HCT116 (cell line): ENCODE measurements around the gene RANBP9. TPM values are rescaled to one million over a fixed set of nuclear protein-coding genes. Genes with fewer than 3 reads are reported as not detected.

Experiments
- ATAC-seq: fragments of 200-7000 bp; cut with Tn5 transposase; 2 replicates; pipeline ENCODE4 v1.9.1; 2020; ENCODE audit warnings: mild to moderate bottlenecking, moderate library complexity
- BruUV-seq: library from RNA; stranded (reverse); fragments of 400-500 nt; replicated peaks from 2 replicates; lab custom pipeline; 2021; lab: Mats Ljungman, UMichigan
- CTCF ChIA-PET: fragments of 300-600 bp; sonication (Branson Sonifier 250); formaldehyde crosslinking; loops from one replicate; lab custom pipeline; 2021; ENCODE audit warnings: antibody characterized with exemption; lab: Charles Lee
- POLR2A ChIA-PET: fragments of 300-600, 350-600 bp; sonication (Branson Sonifier 250); formaldehyde crosslinking; loops from one replicate; lab custom pipeline; 2021; ENCODE audit warnings: antibody characterized with exemption; lab: Charles Lee
- RAD21 ChIA-PET, 2 experiments: fragments of 300-600 bp; sonication (Branson Sonifier 250); formaldehyde crosslinking; loops; one replicate each; lab custom pipeline; 2023; ENCODE audit warnings: low total read pairs in 2 of 2; ENCODE audit not compliant: uncharacterized antibody in 2 of 2, unreplicated experiment in 2 of 2, low non-redundant PET in 1 of 2; lab: Charles Lee
- DNase-seq: peaks from one replicate; pipeline ENCODE4 v3.0.0-alpha.2; 2010; ENCODE audit warnings: low read depth, low spot score
- H2AFZ ChIP-seq: fragments of 200-600 bp; shearing (Covaris generic), sonication (generic); 2 replicates; pipeline ENCODE4 v1.6.1; 2017; ENCODE audit warnings: low read depth, mixed run types, mixed read lengths, antibody characterized with exemption, low read length; ENCODE audit not compliant: poor library complexity, severe bottlenecking
- H3K27ac ChIP-seq: 2 replicates; pipeline ENCODE4 v1.5.1; 2012; ENCODE audit warnings: low read depth, low read length
- H3K27me3 ChIP-seq: fragments of 200-600 bp; sonication (generic); 2 replicates; pipeline ENCODE4 v1.6.1; 2016; ENCODE audit warnings: mixed run types, low read length, mixed read lengths; ENCODE audit not compliant: insufficient read depth
- H3K36me3 ChIP-seq, 2 experiments: fragments of 200-500 bp in 1 of 2; fragments of 200-600 bp in 1 of 2; sonication (Bioruptor generic) in 1 of 2; sonication (generic) in 1 of 2; 2 replicates each; pipeline versions ENCODE4 v1.5.1 to v1.6.1; 2014 to 2016; ENCODE audit warnings: low read length in 2 of 2, inconsistent platforms in 1 of 2, mixed read lengths in 1 of 2, mixed run types in 1 of 2; ENCODE audit not compliant: insufficient read depth in 2 of 2, control insufficient read depth in 1 of 2
- H3K4me1 ChIP-seq, 2 experiments: fragments of 200-600 bp in 1 of 2; sonication (generic) in 1 of 2; 2 replicates each; pipeline versions ENCODE4 v1.5.1 to v1.6.1; 2012 to 2017; ENCODE audit warnings: low read length in 2 of 2, inconsistent platforms in 1 of 2, mild to moderate bottlenecking in 1 of 2, mixed read lengths in 1 of 2, mixed run types in 1 of 2, moderate library complexity in 1 of 2; ENCODE audit not compliant: insufficient read depth in 2 of 2, control insufficient read depth in 1 of 2
- H3K4me2 ChIP-seq: fragments of 200-600 bp; sonication (generic); 2 replicates; pipeline ENCODE4 v1.6.1; 2017; ENCODE audit warnings: mixed run types, low read length, mixed read lengths
- H3K4me3 ChIP-seq, 2 experiments: fragments of 200-600 bp in 1 of 2; sonication (generic) in 1 of 2; replicated peaks in 1 of 2; 2 replicates each; pipeline ENCODE4 v1.5.1; 2011 to 2016; ENCODE audit warnings: low read length in 2 of 2, control low read depth in 1 of 2, low read depth in 1 of 2, mild to moderate bottlenecking in 1 of 2, mixed read lengths in 1 of 2, mixed run types in 1 of 2
- H3K79me2 ChIP-seq: fragments of 200-600 bp; sonication (generic); 2 replicates; pipeline ENCODE4 v1.6.1; 2017; ENCODE audit warnings: mild to moderate bottlenecking, mixed run types, low read length, moderate library complexity, mixed read lengths; ENCODE audit not compliant: insufficient read depth
- H3K9ac ChIP-seq: fragments of 200-600 bp; sonication (generic); 2 replicates; pipeline ENCODE4 v1.6.1; 2016; ENCODE audit warnings: low read length, mixed read lengths
- H3K9me2 ChIP-seq: fragments of 200-600 bp; sonication (generic), shearing (Covaris generic); 2 replicates; pipeline ENCODE4 v1.6.1; 2017; ENCODE audit warnings: mixed run types, mild to moderate bottlenecking, moderate library complexity; ENCODE audit not compliant: insufficient read depth
- H3K9me3 ChIP-seq, 2 experiments: fragments of 200-500 bp in 1 of 2; fragments of 200-600 bp in 1 of 2; sonication (Bioruptor generic) in 1 of 2; sonication (generic) in 1 of 2; 2 replicates each; pipeline ENCODE4 v1.6.1; 2014 to 2017; ENCODE audit warnings: low read length in 2 of 2, mixed read lengths in 2 of 2, inconsistent platforms in 1 of 2, low read depth in 1 of 2, mild to moderate bottlenecking in 1 of 2, mixed run types in 1 of 2, moderate library complexity in 1 of 2; ENCODE audit not compliant: control insufficient read depth in 1 of 2, insufficient read depth in 1 of 2
- H4K20me1 ChIP-seq: fragments of 200-600 bp; sonication (generic), shearing (Covaris generic); 2 replicates; pipeline ENCODE4 v1.6.1; 2017; ENCODE audit warnings: mixed run types, mild to moderate bottlenecking, moderate library complexity; ENCODE audit not compliant: insufficient read depth
- FOSL1 ChIP-seq: IDR thresholded peaks from 2 replicates; pipeline ENCODE4 v1.6.1; 2012; ENCODE audit warnings: low read depth
- JUND ChIP-seq: IDR thresholded peaks from 2 replicates; pipeline ENCODE4 v1.6.1; 2012
- POLR2A ChIP-seq: IDR thresholded peaks from 2 replicates; pipeline ENCODE4 v1.7.0; 2011; ENCODE audit warnings: borderline replicate concordance; ENCODE audit not compliant: insufficient read depth, insufficient read length; ENCODE audit errors: extremely low read depth
- POLR2AphosphoS5 ChIP-seq: IDR thresholded peaks from 2 replicates; pipeline ENCODE4 v1.6.1; 2011; ENCODE audit warnings: mild to moderate bottlenecking, low read depth, low read length, moderate library complexity
- SRF ChIP-seq: IDR thresholded peaks from 2 replicates; pipeline ENCODE4 v1.6.1; 2012; ENCODE audit warnings: low read depth
- ZFX ChIP-seq: fragments of 450-650 bp; IDR thresholded peaks from 2 replicates; pipeline ENCODE4 v1.6.1; 2017
- ZNF274 ChIP-seq: fragments of 200-500 bp; sonication (Bioruptor generic); IDR thresholded peaks from 2 replicates; pipeline ENCODE4 v1.6.1; 2014; ENCODE audit warnings: mild to moderate bottlenecking, low read depth, low read length, inconsistent platforms
- intact Hi-C: fragments of 100-400 bp; cut with micrococcal nuclease; formaldehyde crosslinking; loops from 2 replicates; pipeline ENCODE4 v1.10.0; 2022
- total RNA-seq: library from RNA; stranded (reverse); gene quantifications from one replicate; pipeline ENCODE4 v1.2.1, GENCODE V29; 2021; ENCODE audit not compliant: unreplicated experiment

The RANBP9 gene
- total RNA-seq, 1 experiment from 2014 or later: 48.0 TPM

- Histone ChIP-seq H3K79me2 (peaks cover 7% of the 10 kb centered on the region; the same call in 1 of the 2 replicates), H3K9me3 (no peaks in the 10 kb centered on the region), H3K27me3 (no peaks in the 10 kb centered on the region), H2AFZ (no peak overlapping the region), H3K9ac (peak overlapping the region; percentile 94), H3K9me2 (no peaks in the 10 kb centered on the region), H3K27ac (peak overlapping the region; percentile 66; the same call in 1 of the 2 replicates), H3K4me1 (peaks cover 8 to 21% of the 10 kb centered on the region in 2 experiments)
- ChIA-PET CTCF (no interaction called here), POLR2A (no interaction called here)
- no peak for ATAC-seq
- intact Hi-C loops: loop anchor here (5.0 kb wide), 1 partner anchor 86 kb away; the partner anchor contains the start of gene GFOD1
- TF ChIP-seq POLR2A: no peak
- TF ChIP-seq POLR2AphosphoS5: 0 out of 2 replicates have a peak, but pooled peaks have one; percentile 7
- TF ChIP-seq, all 23 proteins: peak for 1
- RAD21 ChIA-PET: no interaction called here
- 0 out of 4 replicates have a peak, but pooled peaks cover 0 to 4% of the 10 kb centered on the region in 2 experiments for H3K36me3 ChIP-seq
- no peak for DNase-seq
- peak overlapping the region; percentile 68 to 85 for H3K4me3 ChIP-seq
- no peaks in the 10 kb centered on the region for H4K20me1 ChIP-seq
- peak overlapping the region; percentile 79 for H3K4me2 ChIP-seq
- no TSS peak for BruUV-seq
Observed at GRCh38 chr6:13572951-13573654, 138.5 kb downstream of the RANBP9 start.

GRCh38 chr6:13572240-13572639 lies 139.4 kb downstream of the RANBP9 start:
- Histone ChIP-seq H3K9ac (no peak overlapping the region), H4K20me1 (no peaks in the 10 kb centered on the region), H3K27ac (no peak overlapping the region), H3K36me3 (0 out of 4 replicates have a peak, but pooled peaks cover 0 to 4% of the 10 kb centered on the region in 2 experiments), H3K79me2 (peaks cover 7% of the 10 kb centered on the region; the same call in 1 of the 2 replicates), H3K4me3 (no peak overlapping the region), H2AFZ (no peak overlapping the region), H3K27me3 (no peaks in the 10 kb centered on the region), H3K4me2 (no peak overlapping the region), H3K9me3 (no peaks in the 10 kb centered on the region), H3K4me1 (peaks cover 8 to 21% of the 10 kb centered on the region in 2 experiments), H3K9me2 (no peaks in the 10 kb centered on the region)
- no peak for TF ChIP-seq ZFX
- TF ChIP-seq SRF: no peak
- no peak for TF ChIP-seq JUND
- no peak for TF ChIP-seq FOSL1
- 0 out of 2 replicates have a peak, but pooled peaks have one; percentile 2 for TF ChIP-seq POLR2AphosphoS5
- no peak for TF ChIP-seq ZNF274
- intact Hi-C loops: loop anchor here (5.0 kb wide), 1 partner anchor 85 kb away; the partner anchor contains the start of gene GFOD1
- DNase-seq (no peak), ATAC-seq (no peak)
- no TSS peak for BruUV-seq
- ChIA-PET RAD21 (no interaction called here), CTCF (interaction anchor here (1.2 kb wide), 1 partner anchor 242 kb away, joined by 3 read pairs; no protein-coding TSS in a partner anchor), POLR2A (no interaction called here)

Other genes starting within 250 kb of the RANBP9 start
- 3.8 TPM for gene GFOD1, start 224.2 kb downstream of the RANBP9 start, total RNA-seq
- gene SIRT5, start 137.2 kb downstream of the RANBP9 start, total RNA-seq: 13.8 TPM
- 73.7 TPM for gene NOL7, start 96.5 kb downstream of the RANBP9 start, total RNA-seq
- gene MCUR1, start 102.7 kb upstream of the RANBP9 start, total RNA-seq: 33.2 TPM
- gene RNF182, start 213.1 kb upstream of the RANBP9 start, total RNA-seq: 6.5 TPM